NCI-H446 (cell line): ENCODE data around the gene OR1I1.
A peak's percentile ranks its signal among the peaks of the same experiment; 100 is the strongest.

Experiments
- DNase-seq, 2 experiments: peaks; one replicate each; lab custom pipeline; 2025; lab: John Stamatoyannopoulos, UW

The OR1I1 gene

GRCh38 chr19:15099017-15099582 is 17.1 kb downstream of the OR1I1 start:
- DNase-seq = no peak

GRCh38 chr19:15101479-15102082 is 19.6 kb downstream of the OR1I1 start:
- DNase-seq = peak in 1 of 2 experiments; percentile 17

GRCh38 chr19:15104003-15104402 is 22.0 kb downstream of the OR1I1 start:
- DNase-seq = no peak

- no peak for DNase-seq
Observed at GRCh38 chr19:15104411-15104810, 22.4 kb downstream of the OR1I1 start.

- no peak for DNase-seq
Observed at GRCh38 chr19:15105044-15105443, 23.0 kb downstream of the OR1I1 start.

GRCh38 chr19:15107061-15108010 is 25.3 kb downstream of the OR1I1 start, which contains the start of gene SYDE1:
TSS of gene SYDE1 (plus strand) at chr19:15107401. CDS start at chr19:15107434, 33 bp downstream.
- no peak for DNase-seq

- DNase-seq = no peak
Observed at GRCh38 chr19:15108145-15108844, 26.3 kb downstream of the OR1I1 start.

- DNase-seq = no peak
Observed at GRCh38 chr19:15108845-15109767, 27.1 kb downstream of the OR1I1 start.

GRCh38 chr19:15109768-15110417 is 27.9 kb downstream of the OR1I1 start:
- DNase-seq = no peak

- DNase-seq = no peak
Observed at GRCh38 chr19:15110418-15110815, 28.4 kb downstream of the OR1I1 start.

GRCh38 chr19:15111758-15112157 is 29.7 kb downstream of the OR1I1 start:
- no peak for DNase-seq

GRCh38 chr19:15112385-15112784 is 30.4 kb downstream of the OR1I1 start:
- no peak for DNase-seq

GRCh38 chr19:15113245-15114152 is 31.5 kb downstream of the OR1I1 start:
- no peak for DNase-seq

- DNase-seq = no peak
Observed at GRCh38 chr19:15114153-15114540, 32.1 kb downstream of the OR1I1 start.

- DNase-seq = no peak
Observed at GRCh38 chr19:15115080-15115479, 33.1 kb downstream of the OR1I1 start.

- DNase-seq = no peak
Observed at GRCh38 chr19:15115762-15116615, 34.0 kb downstream of the OR1I1 start.

- DNase-seq = no peak
Observed at GRCh38 chr19:15116856-15117255, 34.8 kb downstream of the OR1I1 start.

GRCh38 chr19:15118248-15118647 is 36.2 kb downstream of the OR1I1 start:
- DNase-seq = no peak
